ENCODE data around the gene ZNF750.
A peak's percentile ranks its signal among the peaks of the same experiment; 100 is the strongest.
"Not testable (repeated sequence)": the region's sequence is repeated elsewhere in the genome, so short reads cannot be mapped to it uniquely, and the experiment has no call there.

The ZNF750 gene

GRCh38 chr17:82794781-82795482 is 44.9 kb downstream of the ZNF750 start:
- no peak for DNase-seq (ENCODE audit: low read depth, low spot score)

- no peak for DNase-seq (ENCODE audit: low read depth, low spot score)
Measured at GRCh38 chr17:82793974-82794630, 45.7 kb downstream of the ZNF750 start.

GRCh38 chr17:82791532-82791931 is 48.3 kb downstream of the ZNF750 start:
- no peak for DNase-seq (ENCODE audit: low read depth, low spot score)

DNA sequence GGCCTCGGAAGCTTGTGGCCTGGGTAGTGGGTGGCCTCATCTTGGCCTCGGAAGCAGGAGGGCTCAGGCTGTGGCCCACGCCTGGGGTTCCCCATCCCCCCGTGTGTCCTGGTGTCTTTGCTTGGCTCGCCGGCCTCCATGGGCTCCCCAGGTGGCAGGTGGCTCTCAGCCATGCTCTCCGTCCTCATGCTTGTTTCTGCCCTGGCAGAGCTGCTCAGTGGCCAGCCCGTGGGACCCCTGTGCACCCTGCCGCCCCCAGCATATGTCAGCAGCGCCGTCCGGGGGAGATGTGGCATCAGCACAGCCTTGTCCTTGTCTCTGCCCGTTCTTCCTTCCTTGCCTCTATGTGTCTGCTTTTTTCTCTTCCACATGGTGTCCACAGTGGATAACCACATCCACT is 49.4 kb downstream of the ZNF750 start:
- no peak for DNase-seq (ENCODE audit: low read depth, low spot score)

- no peak for DNase-seq (ENCODE audit: low read depth, low spot score)
Measured at GRCh38 chr17:82789806-82790205, 50.0 kb downstream of the ZNF750 start.

DNA sequence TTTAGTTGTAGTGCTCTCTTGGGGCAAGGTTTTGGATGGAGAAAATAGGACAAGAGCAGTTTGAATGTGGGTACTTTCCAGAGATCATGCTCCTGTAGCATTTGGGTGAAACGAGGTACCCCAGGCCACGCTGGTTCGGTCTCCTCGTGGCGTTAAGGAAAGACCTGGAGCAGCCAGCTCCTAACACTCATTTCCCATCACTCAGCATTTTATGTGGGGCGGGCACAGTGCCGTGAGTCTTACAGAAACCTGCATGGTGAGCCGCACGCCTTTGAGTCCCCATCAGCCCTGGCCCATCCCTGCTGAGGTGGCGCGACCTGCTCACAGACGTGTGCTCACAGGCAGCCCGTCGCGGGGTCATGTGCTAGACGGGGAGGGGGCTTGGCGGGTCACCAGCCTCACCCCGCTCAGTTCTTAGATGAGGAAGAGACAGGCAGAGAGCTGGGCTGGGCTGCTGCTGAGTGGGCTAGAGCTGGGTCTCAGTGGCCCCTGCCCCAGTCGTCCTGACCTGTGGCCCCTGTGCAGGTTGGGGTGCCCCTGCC is 50.7 kb downstream of the ZNF750 start:
- no peak for DNase-seq (ENCODE audit: low read depth, low spot score)

- no peak for DNase-seq (ENCODE audit: low read depth, low spot score)
Measured at GRCh38 chr17:82788206-82789001, 51.4 kb downstream of the ZNF750 start.

- no peak for DNase-seq (ENCODE audit: low read depth, low spot score)
Measured at GRCh38 chr17:82787081-82787848, 52.6 kb downstream of the ZNF750 start.

- DNase-seq (ENCODE audit: low read depth, low spot score) = no peak
Measured at GRCh38 chr17:82786427-82786826, 53.4 kb downstream of the ZNF750 start.

DNA sequence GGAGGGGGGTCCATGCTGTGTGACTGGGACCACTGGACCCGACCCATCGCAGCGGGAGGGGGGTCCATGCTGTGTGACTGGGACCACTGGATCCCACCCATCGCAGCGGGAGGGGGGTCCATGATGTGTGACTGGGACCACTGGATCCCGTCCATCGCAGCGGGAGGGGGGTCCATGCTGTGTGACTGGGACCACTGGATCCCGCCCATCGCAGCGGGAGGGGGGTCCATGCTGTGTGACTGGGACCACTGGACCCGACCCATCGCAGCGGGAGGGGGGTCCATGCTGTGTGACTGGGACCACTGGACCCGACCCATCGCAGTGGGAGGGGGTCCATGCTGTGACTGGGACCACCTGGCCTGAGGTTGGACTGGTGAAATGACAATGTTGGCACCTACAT is 54.2 kb downstream of the ZNF750 start:
- DNase-seq (ENCODE audit: low read depth, low spot score) = not testable (repeated sequence)

DNA sequence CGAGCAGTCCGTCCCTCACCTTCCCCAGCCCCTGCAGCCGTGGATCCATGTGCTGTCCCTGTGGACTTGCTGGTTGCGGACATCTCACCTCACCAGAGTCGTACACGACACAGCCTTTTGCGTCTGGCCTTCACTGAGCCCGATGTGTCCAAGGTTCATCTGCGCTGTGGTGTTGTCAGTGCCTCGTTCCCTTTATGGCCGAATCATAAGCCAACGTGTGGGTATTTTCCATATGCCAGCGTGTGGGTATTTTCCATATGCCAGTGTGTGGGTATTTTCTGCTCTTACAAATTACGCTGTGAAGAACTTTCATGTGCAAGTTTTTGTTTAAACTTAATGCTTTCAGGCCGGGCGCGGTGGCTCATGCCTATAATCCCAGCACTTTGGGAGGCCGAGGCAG is 56.3 kb downstream of the ZNF750 start:
- DNase-seq (ENCODE audit: low read depth, low spot score) = no peak

DNA sequence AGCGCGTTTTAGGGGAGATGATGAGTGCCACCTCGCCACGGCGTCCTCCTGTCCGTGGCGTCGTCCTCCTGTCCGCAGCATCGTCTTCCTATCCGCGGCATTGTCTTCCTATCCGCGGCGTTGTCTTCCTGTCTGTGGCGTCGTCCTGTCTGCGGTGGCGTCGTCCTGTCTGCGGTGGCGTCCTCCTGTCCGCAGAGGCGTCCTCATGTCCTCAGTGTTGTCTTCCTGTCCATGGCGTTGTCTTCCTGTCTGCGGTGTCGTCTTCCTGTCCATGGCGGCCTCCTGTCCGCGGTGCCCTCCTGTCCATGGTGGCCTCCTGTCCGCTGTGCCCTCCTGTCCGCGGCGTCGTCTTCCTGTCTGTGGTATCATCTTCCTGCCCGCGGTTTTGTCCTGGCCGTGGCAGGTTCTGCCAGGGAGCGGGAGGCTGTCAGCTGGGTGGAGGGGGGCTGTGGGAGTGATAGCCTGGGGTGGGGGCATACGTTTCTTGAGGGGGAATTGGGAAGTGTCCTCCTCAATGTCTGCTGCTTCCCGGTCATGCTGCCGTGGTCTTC is 57.1 kb downstream of the ZNF750 start:
- DNase-seq (ENCODE audit: low read depth, low spot score) = no peak

GRCh38 chr17:82781894-82782274 is 57.9 kb downstream of the ZNF750 start:
- DNase-seq (ENCODE audit: low read depth, low spot score) = peak; percentile 33

GRCh38 chr17:82780971-82781893 is 58.6 kb downstream of the ZNF750 start:
- no peak for DNase-seq (ENCODE audit: low read depth, low spot score)

DNA sequence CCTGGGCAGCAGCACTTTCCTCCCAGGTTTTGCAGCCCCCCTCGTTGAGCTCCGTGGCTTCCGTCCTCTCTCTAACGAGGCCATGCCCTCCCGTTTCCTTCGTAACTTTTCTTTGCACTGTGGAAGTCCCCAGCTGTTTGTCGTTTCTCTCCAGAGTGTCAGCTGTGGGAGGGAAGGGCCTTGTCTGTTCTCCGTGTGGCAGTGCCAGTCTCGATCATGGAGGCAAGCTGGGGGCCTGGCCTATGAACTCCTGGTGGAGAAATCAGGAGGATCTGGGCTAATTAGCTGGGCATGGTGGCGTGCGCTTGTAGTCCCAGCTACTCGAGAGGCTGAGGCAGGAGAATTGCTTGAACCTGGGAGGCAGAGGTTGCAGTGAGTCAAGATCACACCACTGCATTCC is 59.6 kb downstream of the ZNF750 start:
- no peak for DNase-seq (ENCODE audit: low read depth, low spot score)

- DNase-seq (ENCODE audit: low read depth, low spot score) = no peak
Measured at GRCh38 chr17:82779541-82779940, 60.3 kb downstream of the ZNF750 start.
